Lower leg skin (tissue), 4 donors: ENCODE measurements around the gene CD74. TPM values are rescaled to one million over a fixed set of nuclear protein-coding genes. Genes with fewer than 3 reads are reported as not detected.

ENCODE experiments used
- DNase-seq, 2 donors: peaks; one replicate each; pipeline ENCODE4 v3.0.0-alpha.2; 2019; ENCODE audit warnings: low spot score in 2 of 2
- H3K4me3 ChIP-seq: fragments of 200-600 bp; sonication (generic); 2 replicates; pipeline ENCODE4 v1.5.1; 2017; ENCODE audit warnings: mild to moderate bottlenecking, low read depth; ENCODE audit not compliant: poor library complexity, severe bottlenecking
- CTCF ChIP-seq, 3 donors: fragments of 450-650 bp; IDR thresholded peaks; one replicate each; pipeline ENCODE4 v1.5.1; 2016; ENCODE audit warnings: antibody characterized with exemption in 3 of 3, mild to moderate bottlenecking in 3 of 3, moderate library complexity in 2 of 3
- POLR2A ChIP-seq, 2 donors: fragments of 450-650 bp; IDR thresholded peaks; one replicate each; pipeline ENCODE4 v1.6.1; 2016 to 2017; ENCODE audit warnings: antibody characterized with exemption in 2 of 2, mild to moderate bottlenecking in 1 of 2, moderate library complexity in 1 of 2
- WGBS, 2 donors: methylation state at CpG; one replicate each; pipeline ENCODE4 v1.1.5; 2018; 5-methylcytosine and 5-hydroxymethylcytosine counted together
- intact Hi-C: fragments of 100-400 bp; cut with DNase I; formaldehyde crosslinking; loops from one replicate; pipeline ENCODE4 v1.15.0; 2023; ENCODE audit warnings: low total_unique reads
- total RNA-seq, 4 donors: library from RNA; depleted of rRNA; stranded (reverse); fragments of >200 nt; gene quantifications; one replicate each; pipeline ENCODE4 v1.1.0, GENCODE V29; 2016

Gene CD74
- total RNA-seq, 4 donors from 2014 or later, result 500 to 762 (median 613) TPM

- peak; percentile 90 to 97 for DNase-seq
- H3K4me3 ChIP-seq, result no peak overlapping the region
- peak in 1 of 3 donors; percentile 55 for TF ChIP-seq CTCF (IDR thresholded peaks at IDR 0.05)
- no peak for TF ChIP-seq POLR2A (IDR thresholded peaks at IDR 0.05)
- intact Hi-C loops, result no loop called here
- WGBS, 2 donors, result 16 to 19% methylated on average over 13 of the region's 13 CpGs
Observed at GRCh38 chr5:150436141-150436680, 23.5 kb upstream of the CD74 start.

GRCh38 chr5:150434464-150434863 is 21.8 kb upstream of the CD74 start:
- intact Hi-C loops, result no loop called here
- DNase-seq, result no peak
- no peak overlapping the region for H3K4me3 ChIP-seq
- TF ChIP-seq CTCF (IDR thresholded peaks at IDR 0.05) (no peak), POLR2A (IDR thresholded peaks at IDR 0.05) (no peak)
- 29 to 31% methylated on average over 6 of the region's 6 CpGs for WGBS, 2 donors

GRCh38 chr5:150431574-150431973 is 18.9 kb upstream of the CD74 start:
- intact Hi-C loops, result no loop called here
- no peak overlapping the region for H3K4me3 ChIP-seq
- no peak for DNase-seq
- TF ChIP-seq POLR2A (IDR thresholded peaks at IDR 0.05) (no peak), CTCF (IDR thresholded peaks at IDR 0.05) (no peak)
- WGBS, 2 donors, result 28 to 36% methylated on average over 4 of the region's 4 CpGs

- intact Hi-C loops, result no loop called here
- no peak overlapping the region for H3K4me3 ChIP-seq
- DNase-seq, result no peak
- WGBS, 2 donors, result 46 to 65% methylated on average over 18 of the region's 18 CpGs
- no peak for TF ChIP-seq POLR2A (IDR thresholded peaks at IDR 0.05)
- TF ChIP-seq CTCF (IDR thresholded peaks at IDR 0.05), result no peak
Observed at GRCh38 chr5:150431048-150431447, 18.3 kb upstream of the CD74 start.

- DNase-seq, result no peak
- WGBS, 2 donors, result 73 to 85% methylated on average over 5 of the region's 5 CpGs
- TF ChIP-seq POLR2A (IDR thresholded peaks at IDR 0.05) (no peak), CTCF (IDR thresholded peaks at IDR 0.05) (no peak)
- no peak overlapping the region for H3K4me3 ChIP-seq
- intact Hi-C loops, result no loop called here
Observed at GRCh38 chr5:150429410-150429873, 16.7 kb upstream of the CD74 start.

GRCh38 chr5:150428978-150429377 is 16.3 kb upstream of the CD74 start:
- H3K4me3 ChIP-seq, result no peak overlapping the region
- intact Hi-C loops, result no loop called here
- no peak for TF ChIP-seq CTCF (IDR thresholded peaks at IDR 0.05)
- 86 to 96% methylated on average over 4 to 5 of the region's 5 CpGs for WGBS, 2 donors
- no peak for DNase-seq
